Muscle of arm (tissue), 14 donors: ENCODE measurements around the gene CT45A1. TPM values are rescaled to one million over a fixed set of nuclear protein-coding genes. Genes with fewer than 3 reads are reported as not detected.
A peak's percentile ranks its signal among the peaks of the same experiment; 100 is the strongest.
"Not testable (repeated sequence)": the region's sequence is repeated elsewhere in the genome, so short reads cannot be mapped to it uniquely, and the experiment has no call there.

ENCODE experiments used
- DNase-seq: peaks from one replicate; pipeline ENCODE4 v3.0.0-alpha.2; 2013
- long read RNA-seq, 11 donors: transcript quantifications; one replicate each; lab custom pipeline, GENCODE V29; 2026
- polyA plus RNA-seq, 12 donors: library from polyadenylated mRNA; unstranded; fragments of 120-200 nt; gene quantifications; one replicate each; pipeline ENCODE4 v1.2.1, GENCODE V29; 2013; ENCODE audit not compliant: insufficient read length in 12 of 12

The CT45A1 gene
- polyA plus RNA-seq, result under 1 TPM in 4 of 12 donors, not detected in 8; 0.34 to 0.70 (median 0.58) TPM
- long read RNA-seq, donor 1, result 0 reads
- long read RNA-seq, donor 2, result 0 reads
- long read RNA-seq, donor 3, result 0 reads
- long read RNA-seq, donor 4, result 0 reads
- long read RNA-seq, donor 5, result 0 reads
- long read RNA-seq, donor 6, result 0 reads
- long read RNA-seq, donor 7, result 0 reads
- long read RNA-seq, donor 8, result 0 reads
- long read RNA-seq, donor 9, result 0 reads
- long read RNA-seq, donor 10, result 0 reads
- long read RNA-seq, donor 11, result 0 reads

GRCh38 chrX:135713183-135713689, at the start of gene CT45A1:
CT45A1 (plus strand) TSS chrX:135713639; CDS start chrX:135718941, 5,302 bp downstream.
- DNase-seq, result not testable (repeated sequence)

- DNase-seq, result not testable (repeated sequence)
These were observed 40.5 kb upstream of the CT45A1 start for GRCh38 chrX:135672979-135673378.

- DNase-seq, result no peak
These were observed 25.3 kb upstream of the CT45A1 start for GRCh38 chrX:135688137-135688536.

GRCh38 chrX:135695471-135695870, 18.0 kb upstream of the CT45A1 start:
- DNase-seq, result no peak

GRCh38 chrX:135697601-135698000, 15.8 kb upstream of the CT45A1 start:
- peak; percentile 4 for DNase-seq

- no peak for DNase-seq
These were observed 14.5 kb upstream of the CT45A1 start for GRCh38 chrX:135698924-135699323.

GRCh38 chrX:135707880-135708279, 5.6 kb upstream of the CT45A1 start:
- no peak for DNase-seq

- no peak for DNase-seq
These were observed 356 bp downstream of the CT45A1 start for GRCh38 chrX:135713795-135714194.

- DNase-seq, result not testable (repeated sequence)
These were observed 21.2 kb downstream of the CT45A1 start for GRCh38 chrX:135734666-135735065.

GRCh38 chrX:135737366-135738071, 24.1 kb downstream of the CT45A1 start:
- no peak for DNase-seq

GRCh38 chrX:135740681-135741149, 27.3 kb downstream of the CT45A1 start:
- peak; percentile 10 for DNase-seq

- DNase-seq, result no peak
These were observed 27.8 kb downstream of the CT45A1 start for GRCh38 chrX:135741192-135741715.

- DNase-seq, result not testable (repeated sequence)
These were observed 31.3 kb downstream of the CT45A1 start for GRCh38 chrX:135744739-135745138.

GRCh38 chrX:135768091-135768490, 54.7 kb downstream of the CT45A1 start, which contains the start of gene CT45A3:
CT45A3 (minus strand) TSS chrX:135768191; CDS start chrX:135764444, 3,747 bp downstream.
- DNase-seq, result not testable (repeated sequence)

Other genes with a start within 250 kb of the CT45A1 start
- gene INTS6L, start 193.0 kb upstream of the CT45A1 start, polyA plus RNA-seq, result 10 to 100 TPM in 9 of 12 donors, 1 to 10 TPM in 2, not detected in 1; 7.6 to 29.3 (median 12.5) TPM
- gene CT45A3, start 54.6 kb downstream of the CT45A1 start, polyA plus RNA-seq, result 1 to 10 TPM in 3 of 12 donors, under 1 TPM in 4, not detected in 5; 0.28 to 2.7 (median 0.45) TPM
- 1 to 10 TPM in 1 of 12 donors, under 1 TPM in 1, not detected in 10; 0.44 to 1.8 TPM for gene CT45A5, start 71.9 kb downstream of the CT45A1 start, polyA plus RNA-seq
- gene CT45A6, start 89.1 kb downstream of the CT45A1 start, polyA plus RNA-seq, result under 1 TPM in 2 of 12 donors, not detected in 10; 0.27 to 0.40 TPM
- gene CT45A2, start 106.4 kb downstream of the CT45A1 start, polyA plus RNA-seq, result not detected
- 1 to 10 TPM in 1 of 12 donors, under 1 TPM in 1, not detected in 10; 0.75 to 1.7 TPM for gene CT45A7, start 123.6 kb downstream of the CT45A1 start, polyA plus RNA-seq
- gene CT45A8, start 140.9 kb downstream of the CT45A1 start, polyA plus RNA-seq, result not detected
- gene CT45A9, start 158.2 kb downstream of the CT45A1 start, polyA plus RNA-seq, result not detected
- gene CT45A10, start 179.8 kb downstream of the CT45A1 start, polyA plus RNA-seq, result not detected
- gene SAGE1, start 180.1 kb downstream of the CT45A1 start, polyA plus RNA-seq, result not detected